HG03354 (cell line): Measurements from ENCODE around the gene UGT1A7.
"Not testable (repeated sequence)": the region's sequence is repeated elsewhere in the genome, so short reads cannot be mapped to it uniquely, and the experiment has no call there.

Source experiments
- ATAC-seq: cut with Tn5 transposase; IDR thresholded peaks from one replicate; pipeline ENCODE4 v1.9.1; 2021; ENCODE audit warnings: mild to moderate bottlenecking; ENCODE audit not compliant: unreplicated experiment, poor library complexity, severe bottlenecking

Gene UGT1A7

DNA sequence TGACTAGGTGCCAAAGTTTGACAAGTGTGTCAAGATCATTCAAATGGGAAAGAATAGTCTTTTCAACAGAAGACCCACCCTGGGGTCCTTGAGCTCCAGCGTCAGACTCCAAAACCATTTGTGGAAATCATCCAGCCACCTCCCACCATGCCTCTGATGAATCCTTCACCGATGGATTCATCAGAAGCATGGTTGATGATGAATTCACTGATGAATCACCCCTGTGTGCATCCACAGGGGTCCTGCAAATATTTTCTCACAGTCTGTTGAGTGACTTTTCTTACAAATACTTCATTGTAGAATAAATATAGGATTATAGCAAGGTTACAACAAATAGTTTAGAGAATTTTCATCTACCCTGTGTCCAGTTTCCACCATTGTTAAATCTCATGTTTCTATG is 5.7 kb upstream of the UGT1A7 start:
- no peak for ATAC-seq

DNA sequence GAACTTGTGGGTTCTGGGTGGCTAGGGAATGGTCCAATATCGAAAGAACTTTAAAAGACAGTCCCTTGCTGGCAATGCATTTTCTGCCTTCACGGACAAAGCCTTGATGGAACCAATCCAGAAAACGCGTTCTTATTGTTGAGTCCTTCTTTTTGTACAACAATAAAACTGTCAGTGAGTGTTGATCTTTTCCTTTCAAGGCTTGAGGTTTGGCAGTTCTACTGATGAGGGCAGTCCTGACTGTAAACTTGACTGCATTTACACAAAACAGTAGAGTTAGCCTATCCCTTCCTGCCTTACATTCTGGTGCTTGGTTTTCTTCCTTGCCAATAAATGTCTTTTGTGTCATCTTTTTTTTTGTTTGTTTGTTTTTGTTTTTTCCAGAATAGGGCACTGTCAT is 2.5 kb upstream of the UGT1A7 start:
- no peak for ATAC-seq

DNA sequence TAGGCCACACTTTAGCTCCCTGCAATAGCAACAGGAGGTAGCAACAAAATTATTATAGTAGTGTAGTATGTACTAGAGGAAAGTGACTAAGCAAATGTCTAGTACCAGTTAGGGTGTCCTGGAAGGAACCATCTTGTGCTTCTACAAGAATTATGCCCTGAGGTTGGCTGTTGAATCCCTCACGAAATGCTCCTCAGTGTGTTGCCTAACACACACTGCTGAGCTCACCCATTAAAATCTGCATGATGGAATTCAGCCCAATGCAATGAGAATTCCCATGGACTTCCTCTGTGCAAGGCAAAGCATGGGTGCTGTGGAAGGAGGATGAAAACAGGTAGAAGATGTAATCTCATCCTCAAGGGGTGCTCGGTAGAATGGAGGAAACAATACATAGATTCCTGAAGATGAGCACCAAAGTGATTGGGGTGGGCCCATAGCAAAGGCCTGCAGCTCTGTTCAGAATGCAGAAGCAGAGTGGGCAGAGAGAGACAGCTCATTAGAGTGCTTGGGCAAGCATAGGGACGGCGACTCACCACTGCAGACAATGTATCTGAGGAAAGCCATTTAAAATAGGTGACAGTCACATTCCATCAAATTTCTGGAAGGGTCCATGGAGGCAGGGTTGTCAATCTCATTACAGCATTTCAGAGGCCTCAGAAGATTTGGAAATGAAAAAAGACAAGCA is 1.2 kb upstream of the UGT1A7 start:
- ATAC-seq, result no peak

- no peak for ATAC-seq
Observed at GRCh38 chr2:233684640-233685039, 2.9 kb downstream of the UGT1A7 start.

GRCh38 chr2:233686928-233687327 is 5.2 kb downstream of the UGT1A7 start:
- no peak for ATAC-seq

DNA sequence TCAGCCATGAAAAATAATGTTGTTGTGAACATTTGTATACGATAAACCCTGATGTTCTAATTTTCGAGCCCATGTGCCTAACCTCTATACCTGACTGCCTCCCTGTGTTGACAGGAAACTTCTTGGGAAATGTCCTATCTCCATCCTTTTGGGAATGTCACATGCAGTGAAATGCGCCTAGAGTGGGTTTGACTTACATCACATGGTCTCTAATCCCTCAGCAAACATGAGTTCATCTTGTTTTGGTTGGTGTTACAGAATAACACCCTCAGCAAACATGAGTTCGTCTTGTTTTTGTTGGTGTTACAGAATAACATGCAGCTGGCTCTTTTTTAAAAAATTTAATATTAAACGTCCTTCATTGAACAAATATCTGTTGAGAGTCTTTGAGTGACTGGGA is 6.6 kb downstream of the UGT1A7 start:
- ATAC-seq, result no peak

DNA sequence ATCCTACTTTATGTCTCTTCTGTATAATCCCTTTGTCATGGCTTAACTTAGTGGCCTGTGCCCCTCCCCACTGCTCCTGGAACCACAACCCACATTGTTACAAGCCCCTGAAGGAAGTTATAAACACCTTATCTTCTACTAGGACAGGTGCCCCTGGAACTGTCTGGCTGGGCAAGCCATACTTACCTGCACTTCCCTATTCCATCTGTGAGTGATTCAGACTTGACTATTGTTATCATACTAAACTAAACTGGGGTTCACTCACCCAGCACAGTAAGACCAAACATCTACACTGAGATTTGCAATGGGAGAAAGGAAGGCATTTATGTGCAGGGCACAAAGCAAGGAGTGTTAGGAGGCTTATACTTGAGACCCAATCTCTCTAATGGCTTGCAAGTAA is 7.3 kb downstream of the UGT1A7 start:
- ATAC-seq, result no peak

DNA sequence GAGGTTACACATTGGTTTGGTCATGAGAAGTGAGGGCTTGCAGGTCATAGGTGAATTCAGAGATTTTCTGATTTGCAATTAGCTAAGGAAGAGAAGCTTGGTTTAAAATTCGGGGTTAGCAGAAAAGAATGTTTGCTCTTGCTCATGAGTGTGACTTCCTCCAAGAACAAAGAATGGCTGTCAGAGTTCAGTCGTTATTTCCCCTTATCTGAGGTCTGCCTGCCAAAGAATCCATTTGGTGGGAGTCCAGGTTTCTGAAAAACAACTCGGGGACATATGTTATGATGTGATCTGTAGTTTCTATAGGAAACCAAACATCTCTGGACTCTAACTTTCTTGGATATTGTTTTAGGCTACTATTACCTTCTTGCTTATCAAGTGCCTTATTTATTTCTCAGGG is 7.8 kb downstream of the UGT1A7 start:
- no peak for ATAC-seq

GRCh38 chr2:233690444-233690843 is 8.7 kb downstream of the UGT1A7 start:
- no peak for ATAC-seq

GRCh38 chr2:233691443-233692433 is 10.0 kb downstream of the UGT1A7 start:
- no peak for ATAC-seq

DNA sequence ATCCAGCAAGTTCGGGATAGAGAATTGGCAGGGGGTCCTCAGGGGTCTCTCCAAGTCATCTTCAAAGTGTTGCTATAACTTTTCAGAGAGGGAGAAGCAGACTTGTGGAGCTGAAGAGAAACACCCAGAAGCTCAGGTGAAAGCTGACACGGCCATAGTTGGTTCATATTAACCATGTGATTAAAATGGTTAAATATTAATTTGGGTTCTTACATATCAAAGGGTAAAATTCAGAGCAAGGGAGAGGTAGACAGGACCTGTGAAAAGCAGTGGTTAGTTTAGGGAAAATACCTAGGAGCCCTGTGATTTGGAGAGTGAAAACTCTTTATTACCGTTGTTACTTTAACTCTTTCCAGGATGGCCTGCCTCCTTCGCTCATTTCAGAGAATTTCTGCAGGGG is 10.9 kb downstream of the UGT1A7 start, which contains the start of gene UGT1A6:
UGT1A6 (plus strand) TSS at position 243 of the 400 bp plus-strand sequence; CDS start at position 358, 115 bp downstream.
- no peak for ATAC-seq

DNA sequence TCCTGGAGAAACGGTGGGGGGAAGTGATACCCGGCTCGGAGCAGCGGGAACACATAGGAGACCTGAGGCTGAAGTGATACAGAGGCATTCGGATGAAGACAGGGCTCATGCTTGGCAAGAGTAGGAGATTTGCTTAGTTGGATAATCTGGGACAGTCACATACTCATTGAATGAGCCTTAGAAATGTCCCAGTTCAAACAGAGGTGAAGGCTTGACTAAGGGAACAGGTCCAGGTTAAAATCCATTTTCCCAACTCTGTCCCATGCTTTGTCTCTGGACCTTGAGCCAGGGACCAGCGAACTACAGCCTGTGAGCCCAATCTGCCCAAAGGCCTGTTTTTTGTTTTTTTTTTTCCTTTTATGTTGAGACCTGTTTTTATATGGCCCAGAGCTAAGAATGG is 12.3 kb downstream of the UGT1A7 start:
- ATAC-seq, result no peak

DNA sequence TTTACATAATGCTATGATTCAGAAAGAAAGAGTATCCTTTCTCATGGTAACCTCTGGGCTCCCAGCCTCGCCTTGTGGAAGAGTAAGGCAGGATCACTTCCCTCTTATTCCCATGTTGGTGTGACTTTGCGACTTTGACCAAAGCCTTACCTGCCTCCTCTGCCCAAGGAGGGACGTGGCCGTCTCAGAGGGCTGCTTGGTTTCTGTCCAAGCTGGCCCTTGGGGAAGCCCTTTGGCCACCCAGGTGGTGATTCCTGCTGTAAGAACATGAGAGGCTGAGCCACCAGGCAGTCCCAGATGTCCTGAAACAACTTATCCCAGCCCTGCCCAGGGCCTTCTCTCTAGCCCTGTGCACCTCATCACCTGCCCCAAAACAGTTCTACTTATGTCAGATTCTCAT is 17.0 kb downstream of the UGT1A7 start:
- no peak for ATAC-seq

DNA sequence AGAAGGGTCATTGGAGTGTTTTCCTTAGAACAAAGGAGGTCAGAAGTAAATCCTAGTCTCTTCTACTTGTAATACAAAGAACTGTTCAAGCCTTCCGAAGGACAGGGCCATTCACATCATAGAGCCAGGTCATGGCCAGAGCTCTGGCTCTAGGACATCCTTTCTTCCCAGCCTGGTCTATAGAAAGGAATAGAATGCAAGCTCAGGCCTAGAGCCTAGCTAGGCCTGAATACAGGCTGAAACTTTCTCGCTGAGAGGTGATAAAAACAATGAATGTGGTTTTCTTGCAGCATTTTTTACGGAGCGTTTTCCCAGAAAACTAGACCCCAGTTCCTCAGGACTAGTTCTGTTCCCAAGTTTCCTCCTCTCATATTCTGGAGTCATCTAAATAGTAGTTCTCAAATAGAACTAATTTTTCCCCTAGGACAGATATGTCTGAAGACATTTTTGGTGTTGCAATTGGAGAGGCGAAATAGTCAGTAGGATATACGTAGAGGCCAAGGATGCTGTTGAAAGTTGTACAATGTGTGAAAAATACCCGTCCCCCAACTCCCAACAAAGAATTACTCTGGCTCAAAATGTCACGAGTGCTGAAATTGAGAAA is 17.8 kb downstream of the UGT1A7 start:
- ATAC-seq, result no peak

- ATAC-seq, result no peak
Observed at GRCh38 chr2:233700028-233700635, 18.4 kb downstream of the UGT1A7 start.

DNA sequence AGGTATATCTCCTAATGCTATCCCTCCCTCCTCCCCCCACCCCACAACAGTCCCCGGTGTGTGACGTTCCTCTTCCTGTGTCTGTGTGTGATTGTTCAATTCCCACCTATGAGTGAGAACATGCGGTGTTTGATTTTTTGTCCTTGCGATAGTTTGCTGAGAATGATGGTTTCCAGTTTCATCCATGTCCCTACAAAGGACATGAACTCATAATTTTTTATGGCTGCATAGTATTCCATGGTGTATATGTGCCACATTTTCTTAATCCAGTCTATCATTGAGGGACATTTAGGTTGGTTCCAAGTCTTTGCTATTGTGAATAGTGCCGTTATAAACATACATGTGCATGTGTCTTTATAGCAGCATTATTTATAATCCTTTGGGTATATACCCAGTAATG is 19.1 kb downstream of the UGT1A7 start:
- ATAC-seq, result not testable (repeated sequence)

GRCh38 chr2:233702238-233702637 is 20.5 kb downstream of the UGT1A7 start:
- no peak for ATAC-seq

- ATAC-seq, result no peak
Observed at GRCh38 chr2:233705911-233706506, 24.3 kb downstream of the UGT1A7 start.

DNA sequence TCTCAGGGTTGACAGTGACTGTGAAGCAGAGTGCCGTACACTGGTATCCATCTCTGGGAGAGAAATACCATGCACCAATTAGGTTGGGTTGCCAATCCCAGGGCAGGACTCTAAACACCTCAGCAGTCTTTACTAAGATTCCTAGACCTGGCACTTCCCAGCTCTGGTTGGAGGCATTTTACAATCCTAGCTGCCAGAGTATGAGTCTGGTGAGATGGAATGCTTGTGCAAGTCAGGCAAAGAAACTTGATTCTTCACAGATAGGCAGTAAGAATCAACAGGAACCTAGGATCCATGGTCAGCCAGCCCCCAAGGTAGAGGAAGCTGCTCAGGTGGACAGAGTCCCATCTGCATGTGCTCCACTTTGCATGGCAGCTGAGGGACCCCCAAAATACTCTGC is 25.0 kb downstream of the UGT1A7 start:
- no peak for ATAC-seq
